ENCODE measurements around the gene KRTCAP3.
A peak's percentile ranks its signal among the peaks of the same experiment; 100 is the strongest.

KRTCAP3 gene

GRCh38 chr2:27441226-27441926 is 805 bp upstream of the KRTCAP3 start:
- DNase-seq = no peak

DNA sequence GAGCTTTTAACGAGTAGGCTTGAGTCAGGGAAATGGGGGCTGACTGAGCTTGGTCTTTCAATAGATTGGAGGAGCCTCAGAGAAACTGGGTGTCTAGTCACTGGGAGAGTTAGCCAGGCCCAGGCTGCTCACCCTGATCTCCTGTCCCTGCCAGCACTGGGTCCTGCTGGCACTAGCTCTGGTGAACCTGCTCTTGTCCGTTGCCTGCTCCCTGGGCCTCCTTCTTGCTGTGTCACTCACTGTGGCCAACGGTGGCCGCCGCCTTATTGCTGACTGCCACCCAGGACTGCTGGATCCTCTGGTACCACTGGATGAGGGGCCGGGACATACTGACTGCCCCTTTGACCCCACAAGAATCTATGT is 720 bp downstream of the KRTCAP3 start:
- DNase-seq = no peak

GRCh38 chr2:27445155-27445554 is 3.0 kb downstream of the KRTCAP3 start:
- no peak for DNase-seq

- no peak for DNase-seq
These were observed 3.4 kb downstream of the KRTCAP3 start for GRCh38 chr2:27445615-27446014.

- DNase-seq = no peak
These were observed 3.9 kb downstream of the KRTCAP3 start for GRCh38 chr2:27446057-27446456.

DNA sequence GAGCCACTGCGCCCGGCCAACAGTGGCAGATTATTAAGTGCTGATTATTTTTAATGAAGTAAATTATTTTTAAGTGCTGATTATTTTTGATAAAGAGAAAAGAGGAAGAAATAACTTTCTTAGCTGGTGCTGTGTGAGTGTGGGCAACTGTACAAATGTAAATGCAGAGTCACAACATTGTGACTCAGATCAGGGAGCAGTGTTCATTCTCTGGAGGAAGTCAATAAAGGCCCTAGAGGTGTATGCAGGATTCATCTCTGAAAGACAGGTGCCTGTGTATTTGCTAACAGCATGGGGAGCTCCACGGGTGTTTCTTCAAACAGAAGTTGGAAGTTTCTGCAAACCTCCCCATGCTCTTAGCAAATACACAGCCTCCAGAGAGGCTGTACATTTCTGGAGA is 6.2 kb downstream of the KRTCAP3 start:
- DNase-seq = no peak

DNA sequence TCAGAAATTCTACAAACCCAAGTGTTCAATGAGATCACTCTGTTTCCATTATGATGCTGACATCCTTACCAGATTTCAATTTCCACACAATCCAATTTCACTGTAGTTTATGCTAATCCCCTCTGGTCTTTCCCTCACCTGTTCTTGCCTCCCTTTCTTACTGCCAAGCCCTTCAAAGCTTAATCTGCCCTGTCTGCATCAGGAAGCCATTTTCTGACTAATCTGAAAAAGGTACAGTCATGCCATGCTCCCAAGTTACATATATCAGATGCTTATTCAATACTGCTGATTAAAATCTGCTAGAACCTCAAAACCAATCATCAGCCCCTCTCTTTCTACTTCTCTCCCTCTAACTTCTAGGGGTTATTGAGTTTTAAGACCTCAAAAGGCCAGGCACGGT is 8.9 kb downstream of the KRTCAP3 start:
- DNase-seq = no peak

DNA sequence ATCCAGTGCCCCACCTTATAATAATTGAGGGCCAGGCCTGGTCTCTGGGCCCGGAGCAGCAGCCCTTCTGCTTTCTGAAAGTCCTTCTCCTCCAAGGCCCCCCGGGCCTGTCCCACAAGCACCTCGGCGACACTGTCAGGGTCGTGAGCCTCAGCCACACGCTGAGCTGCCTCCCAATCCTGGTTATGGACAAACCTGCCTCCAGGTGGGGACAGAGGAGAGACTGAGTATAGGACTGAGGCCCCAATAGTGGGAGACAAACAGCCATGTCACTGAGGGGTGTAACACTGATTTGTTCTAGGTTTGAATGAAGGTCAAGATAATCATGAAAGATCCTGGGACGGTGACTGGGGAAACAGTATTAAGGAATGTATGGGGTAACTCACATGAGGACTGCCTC is 11.8 kb downstream of the KRTCAP3 start:
- no peak for DNase-seq

DNA sequence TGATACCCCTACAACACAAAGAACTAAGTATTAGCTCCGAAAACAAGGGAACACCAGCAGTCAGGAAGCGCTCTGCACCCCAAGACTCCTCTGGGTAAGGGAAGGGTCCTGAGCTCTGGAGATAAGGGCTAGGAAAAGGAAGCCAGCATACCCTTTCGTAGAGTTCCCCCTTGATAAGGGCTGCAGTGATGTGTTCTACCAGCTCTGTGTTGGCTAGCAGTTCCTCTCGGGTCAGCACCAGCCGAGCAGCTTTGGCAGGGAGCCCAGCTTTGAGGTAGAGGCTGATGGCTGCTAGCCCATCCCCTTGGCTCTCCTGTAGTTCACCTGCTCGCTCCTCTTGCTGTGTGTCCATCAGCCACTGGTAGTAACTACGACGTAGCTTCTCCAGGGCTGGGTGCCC is 18.9 kb downstream of the KRTCAP3 start:
- DNase-seq = no peak

DNA sequence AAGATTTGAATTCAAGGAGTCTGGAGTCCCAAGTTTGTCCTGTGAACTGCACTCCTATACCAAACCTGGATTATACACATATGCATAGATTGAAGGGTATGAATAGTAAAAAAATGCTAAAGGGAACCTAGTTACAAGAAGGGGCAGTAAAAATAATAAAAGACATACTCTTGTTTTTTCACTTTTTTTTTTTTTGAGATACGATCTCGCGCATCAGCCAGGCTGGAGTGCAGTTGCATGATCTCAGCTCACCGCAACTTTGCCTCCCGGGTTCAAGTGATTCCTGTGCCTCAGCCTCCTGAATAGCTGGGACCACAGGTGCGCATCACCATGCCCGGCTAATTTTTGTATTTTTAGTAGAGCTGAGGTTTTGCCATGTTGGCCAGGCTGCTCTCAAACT is 22.3 kb downstream of the KRTCAP3 start:
- DNase-seq = no peak

DNA sequence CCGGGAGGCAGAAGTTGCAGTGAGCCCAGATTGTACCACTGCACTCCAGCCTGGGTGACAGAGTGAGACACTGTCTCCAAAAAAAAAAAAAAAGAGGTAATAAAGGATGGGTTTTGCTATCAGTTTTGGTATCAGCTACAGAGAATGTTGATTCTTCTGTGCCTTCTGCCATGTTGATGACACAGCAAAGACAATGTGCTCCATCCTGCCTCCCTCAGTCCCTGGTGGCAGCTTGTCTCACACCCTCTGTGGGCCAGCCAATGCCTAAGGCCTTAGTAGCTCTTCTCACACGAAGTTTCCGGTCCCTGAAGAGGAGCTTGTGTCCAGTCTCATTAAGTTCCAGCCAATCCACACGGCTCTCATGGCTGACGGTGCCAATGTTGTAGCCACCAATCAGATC is 29.8 kb downstream of the KRTCAP3 start:
- DNase-seq = no peak

DNA sequence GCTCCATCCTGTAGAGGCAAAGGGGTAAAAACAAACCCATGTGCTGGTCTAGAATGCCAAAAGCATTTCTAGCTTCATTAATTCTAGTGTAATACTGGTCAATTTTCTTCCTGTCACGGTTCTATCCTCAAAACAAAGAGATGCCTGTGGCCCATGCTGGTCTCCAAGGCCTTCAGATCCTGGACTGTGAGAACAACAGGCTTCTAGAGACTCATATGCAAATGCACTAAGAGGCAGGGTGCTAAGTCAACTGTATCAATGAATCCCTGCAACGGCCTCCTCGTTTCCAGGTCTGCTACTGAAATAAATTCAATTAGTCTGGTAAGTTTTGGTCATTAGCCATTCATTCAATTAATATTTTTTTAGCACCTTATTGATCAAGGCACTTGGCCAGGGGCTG is 43.3 kb downstream of the KRTCAP3 start:
- no peak for DNase-seq

DNA sequence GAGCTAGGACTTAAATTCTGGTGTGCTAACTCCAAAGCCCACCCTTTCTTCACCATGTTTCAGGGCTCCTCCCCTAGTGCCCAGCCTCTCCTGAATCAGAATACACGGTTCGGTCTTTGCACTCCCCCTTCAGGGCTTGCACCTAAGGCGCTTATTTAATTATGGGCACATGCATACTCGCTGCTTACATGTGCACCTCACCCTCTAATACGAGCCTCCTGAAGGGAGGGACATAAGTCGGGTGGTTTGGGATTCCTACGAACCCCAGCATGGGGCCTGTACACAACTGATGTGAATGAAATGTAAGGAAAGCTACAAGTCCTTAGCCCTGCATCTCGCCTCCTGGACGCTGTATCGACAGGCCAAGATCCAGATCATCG is 46.9 kb downstream of the KRTCAP3 start:
- no peak for DNase-seq

DNA sequence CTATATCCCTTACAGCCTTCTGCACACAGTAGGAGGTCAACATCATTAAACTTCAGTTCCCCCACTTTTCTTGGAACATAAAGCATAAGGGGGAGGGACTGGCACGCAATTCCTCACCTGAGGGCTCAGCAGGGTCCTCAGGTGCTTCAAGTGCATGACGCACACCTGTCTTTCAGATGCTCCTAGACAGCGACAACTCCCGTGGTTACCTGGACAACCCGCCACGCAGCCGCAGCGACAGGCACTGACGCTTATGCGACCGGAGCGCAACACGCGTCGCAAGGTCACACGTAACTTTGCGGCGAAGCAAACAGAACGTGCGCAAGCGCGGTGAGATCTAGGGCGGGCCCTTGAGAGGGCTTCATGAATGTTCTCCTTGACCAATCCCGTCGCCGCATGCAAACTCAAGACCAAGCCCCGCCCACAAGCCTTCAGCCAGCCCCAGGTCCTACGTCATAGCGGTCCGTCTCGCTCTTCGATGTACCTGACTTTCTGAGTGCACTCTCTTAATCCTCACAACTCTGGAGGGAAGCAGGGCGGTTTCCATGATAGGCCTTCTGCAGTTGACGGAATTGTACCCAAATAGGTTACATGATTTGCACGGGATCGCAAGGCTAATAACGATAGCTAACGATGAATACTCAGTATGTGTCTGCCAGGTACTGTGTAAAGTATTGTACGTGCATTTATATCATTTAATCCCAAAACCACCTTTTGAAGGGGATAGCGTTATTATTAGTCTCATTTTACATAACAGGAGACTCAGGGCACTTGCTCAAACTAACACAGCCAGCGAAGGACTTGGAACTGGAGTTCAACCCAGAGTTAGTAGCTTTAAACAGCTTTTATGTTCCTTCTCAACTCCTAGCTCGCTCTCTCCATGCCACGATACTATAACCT is 47.6 kb downstream of the KRTCAP3 start, which contains the start of gene IFT172:
TSS of gene IFT172 (minus strand) at position 246 of the 900 bp plus-strand sequence. CDS start at position 156, 90 bp downstream.
- DNase-seq = peak; percentile 98

- no peak for DNase-seq
These were observed 50.4 kb downstream of the KRTCAP3 start for GRCh38 chr2:27492557-27492956.

DNA sequence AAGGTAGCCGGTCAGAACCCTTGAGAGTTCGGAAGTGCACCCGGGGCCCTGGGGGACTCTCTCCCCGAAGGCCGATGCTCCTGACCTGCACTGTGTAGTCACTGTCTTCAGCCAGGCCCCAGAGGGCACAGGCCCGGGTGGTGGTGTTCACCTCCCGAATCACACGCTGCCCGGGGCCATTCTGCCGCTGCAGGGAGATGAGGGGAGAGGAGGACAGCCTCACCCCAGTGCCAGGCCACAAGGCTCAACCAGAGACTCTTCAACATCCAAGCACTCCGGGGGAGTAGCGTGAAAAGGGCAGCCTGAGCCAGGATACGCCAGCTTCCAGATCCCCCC is 51.7 kb downstream of the KRTCAP3 start:
- DNase-seq = no peak

Data from amniotic stem cell (primary cell).